ENCODE data around the gene TIPIN. TPM values are rescaled to one million over a fixed set of nuclear protein-coding genes. Genes with fewer than 3 reads are reported as not detected.
"Not testable (repeated sequence)": the region's sequence is repeated elsewhere in the genome, so short reads cannot be mapped to it uniquely, and the experiment has no call there.

TIPIN gene
- total RNA-seq, 1 donor from 2014 or later: 9.5 TPM

- H3K27me3 Mint-ChIP-seq (ENCODE audit: low read depth): no peaks in the 10 kb centered on the region
- peaks cover 23% of the 10 kb centered on the region for H3K4me1 Mint-ChIP-seq
- no peak for TF ChIP-seq CTCF (IDR thresholded peaks at IDR 0.05; ENCODE audit: unreplicated experiment)
- no peak overlapping the region for H3K27ac Mint-ChIP-seq
- no peaks in the 10 kb centered on the region for H3K9me3 Mint-ChIP-seq
- peak overlapping the region; percentile 92 for H3K4me3 Mint-ChIP-seq
- H3K36me3 Mint-ChIP-seq: peaks cover 5% of the 10 kb centered on the region
- no peak for DNase-seq (ENCODE audit: low spot score in 2 of 2, unreplicated experiment in 2 of 2)
Measured at GRCh38 chr15:66388576-66388975, 32.1 kb upstream of the TIPIN start.

DNA sequence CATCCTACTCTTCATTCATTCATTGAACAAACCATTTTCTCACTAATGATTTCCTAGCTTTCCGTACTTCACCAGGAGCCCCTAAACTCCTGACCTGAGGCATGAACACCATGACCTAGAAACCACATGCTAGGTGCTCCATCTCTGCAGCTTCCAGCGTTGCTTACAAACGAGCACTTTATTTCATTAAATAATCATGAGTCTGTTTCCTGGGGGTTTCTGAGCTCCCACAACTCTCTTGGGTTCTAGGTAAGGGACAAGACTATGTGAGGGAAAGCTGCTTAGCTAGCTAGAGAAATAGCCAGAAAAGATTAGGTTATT lies 31.5 kb upstream of the TIPIN start:
- H3K27ac Mint-ChIP-seq: peak overlapping the region; percentile 96
- TF ChIP-seq CTCF (IDR thresholded peaks at IDR 0.05; ENCODE audit: unreplicated experiment): no peak
- H3K36me3 Mint-ChIP-seq: peaks cover 5% of the 10 kb centered on the region
- no peaks in the 10 kb centered on the region for H3K27me3 Mint-ChIP-seq (ENCODE audit: low read depth)
- H3K4me1 Mint-ChIP-seq: peaks cover 23% of the 10 kb centered on the region
- peak overlapping the region; percentile 92 for H3K4me3 Mint-ChIP-seq
- no peak for DNase-seq (ENCODE audit: low spot score in 2 of 2, unreplicated experiment in 2 of 2)
- no peaks in the 10 kb centered on the region for H3K9me3 Mint-ChIP-seq

DNA sequence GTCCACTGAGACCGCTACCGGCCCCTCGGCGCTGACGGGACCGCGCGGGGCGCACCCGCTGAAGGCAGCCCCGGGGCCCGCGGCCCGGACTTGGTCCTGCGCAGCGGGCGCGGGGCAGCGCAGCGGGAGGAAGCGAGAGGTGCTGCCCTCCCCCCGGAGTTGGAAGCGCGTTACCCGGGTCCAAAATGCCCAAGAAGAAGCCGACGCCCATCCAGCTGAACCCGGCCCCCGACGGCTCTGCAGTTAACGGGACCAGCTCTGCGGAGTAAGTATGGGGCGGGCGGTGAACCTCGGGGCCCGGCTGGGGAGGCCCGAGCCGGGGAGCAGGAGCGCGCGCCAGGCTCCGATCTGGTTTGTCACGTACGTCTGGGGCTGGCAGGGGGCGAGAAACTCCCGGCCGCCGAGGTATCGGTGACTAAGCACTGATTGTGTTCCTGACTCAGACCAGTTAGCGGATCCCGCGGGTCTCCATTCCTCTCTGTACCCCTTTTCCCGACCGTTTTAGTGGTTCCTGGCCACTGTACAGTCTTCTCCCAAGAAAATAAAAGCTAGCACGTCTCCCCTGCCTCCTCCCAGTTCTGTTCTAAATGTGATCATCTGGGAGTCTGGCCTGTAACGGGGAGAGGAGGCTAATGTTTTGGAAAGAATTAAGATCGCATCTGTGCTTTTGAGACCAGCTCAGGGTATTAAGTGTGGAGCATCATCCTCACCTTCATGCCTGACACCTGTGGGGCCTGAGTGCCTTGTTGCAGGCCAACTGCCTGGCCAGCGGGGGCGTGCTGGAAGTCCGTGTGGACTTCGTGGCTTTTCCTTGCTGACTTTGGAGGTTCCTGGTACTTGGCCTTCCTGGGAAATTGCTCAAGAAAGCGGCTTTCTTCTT lies 30.9 kb upstream of the TIPIN start:
- no peak for TF ChIP-seq CTCF (IDR thresholded peaks at IDR 0.05; ENCODE audit: unreplicated experiment)
- peak overlapping the region; percentile 92 for H3K4me3 Mint-ChIP-seq
- peaks cover 23% of the 10 kb centered on the region for H3K4me1 Mint-ChIP-seq
- H3K36me3 Mint-ChIP-seq: peaks cover 5% of the 10 kb centered on the region
- DNase-seq (ENCODE audit: low spot score in 2 of 2, unreplicated experiment in 2 of 2): peak; percentile 30 to 72
- H3K27me3 Mint-ChIP-seq (ENCODE audit: low read depth): no peaks in the 10 kb centered on the region
- H3K27ac Mint-ChIP-seq: peak overlapping the region; percentile 96
- no peaks in the 10 kb centered on the region for H3K9me3 Mint-ChIP-seq

GRCh38 chr15:66386204-66387123 lies 30.0 kb upstream of the TIPIN start, which contains the start of gene MAP2K1:
TSS of gene MAP2K1 (plus strand) at chr15:66386912. CDS start at chr15:66387348, 436 bp downstream.
- Mint-ChIP-seq H3K36me3 (peaks cover 5% of the 10 kb centered on the region), H3K27ac (peak within 1 kb of the TSS; percentile 100), H3K4me3 (peak within 1 kb of the TSS; percentile 100), H3K27me3 (ENCODE audit: low read depth) (no peaks in the 10 kb centered on the region), H3K4me1 (peaks cover 23% of the 10 kb centered on the region), H3K9me3 (no peaks in the 10 kb centered on the region)
- peak; percentile 98 to 99 for DNase-seq (ENCODE audit: low spot score in 2 of 2, unreplicated experiment in 2 of 2)
- TF ChIP-seq CTCF (IDR thresholded peaks at IDR 0.05; ENCODE audit: unreplicated experiment): no peak

DNA sequence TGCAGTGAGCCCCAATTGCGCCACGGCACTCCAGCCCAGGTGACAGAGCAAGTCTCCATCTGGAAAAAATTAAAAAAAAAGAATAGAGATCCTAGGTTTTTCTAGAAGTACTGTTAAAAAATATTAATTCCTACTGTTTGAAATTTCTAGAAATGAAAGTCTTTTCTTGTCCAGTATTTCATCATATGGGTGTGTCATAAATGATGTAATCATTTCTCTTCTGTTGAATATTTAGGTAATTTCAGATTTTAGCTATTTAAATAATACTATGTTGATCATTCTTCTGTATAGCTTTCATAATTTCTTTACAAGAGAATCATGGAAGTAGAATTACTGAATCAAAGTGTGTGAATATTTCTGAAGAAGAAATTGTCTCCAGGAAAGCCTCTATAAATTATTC lies 24.9 kb upstream of the TIPIN start:
- not testable (repeated sequence) for H3K27ac Mint-ChIP-seq; DNase-seq (ENCODE audit: low spot score in 2 of 2, unreplicated experiment in 2 of 2); H3K27me3 Mint-ChIP-seq (ENCODE audit: low read depth); H3K9me3 Mint-ChIP-seq; H3K4me1 Mint-ChIP-seq; H3K36me3 Mint-ChIP-seq; H3K4me3 Mint-ChIP-seq
